H1 (cell line): Measurements from ENCODE around the gene TMPO. TPM values are rescaled to one million over a fixed set of nuclear protein-coding genes. Genes with fewer than 3 reads are reported as not detected.

ENCODE experiments used
- CTCF ChIA-PET: fragments of 300-600 bp; sonication (Branson Sonifier 250); formaldehyde crosslinking; loops from one replicate; lab custom pipeline; 2021; ENCODE audit not compliant: partially characterized antibody; lab: Charles Lee
- POLR2A ChIA-PET: fragments of 300-600 bp; sonication (Branson Sonifier 250); formaldehyde crosslinking; loops from one replicate; lab custom pipeline; 2021; ENCODE audit warnings: inconsistent platforms; ENCODE audit not compliant: partially characterized antibody; lab: Charles Lee
- DNase-seq, 2 experiments: peaks; one replicate each; pipeline versions ENCODE4 v3.0.0 to v3.0.0-alpha.2; 2010 to 2022; ENCODE audit warnings: low spot score in 2 of 2, low read depth in 1 of 2, mixed read lengths in 1 of 2
- FAIRE-seq: peaks from 2 replicates; lab custom pipeline; 2011; peaks lifted over from hg19 to GRCh38; lab: Jason Lieb, UNC
- H2AFZ ChIP-seq: 2 replicates; pipeline ENCODE4 v1.8.1; 2012; ENCODE audit warnings: low read length, inconsistent platforms
- H2AK5ac ChIP-seq: 2 replicates; pipeline ENCODE4 v1.6.1; 2013; ENCODE audit warnings: low read depth, low read length
- H2BK120ac ChIP-seq: replicated peaks from 2 replicates; pipeline ENCODE3; 2013; ENCODE audit warnings: low read depth, low read length, inconsistent platforms
- H2BK12ac ChIP-seq: 2 replicates; pipeline ENCODE4 v1.6.1; 2013; ENCODE audit warnings: low read depth, low read length
- H2BK15ac ChIP-seq: 2 replicates; pipeline ENCODE4 v1.6.1; 2013; ENCODE audit warnings: low read length
- H2BK20ac ChIP-seq: 2 replicates; pipeline ENCODE4 v1.6.1; 2013; ENCODE audit warnings: low read length
- H2BK5ac ChIP-seq: 2 replicates; pipeline ENCODE4 v1.6.1; 2013; ENCODE audit warnings: low read depth, low read length
- H3K14ac ChIP-seq: 2 replicates; pipeline ENCODE4 v1.6.1; 2013; ENCODE audit warnings: inconsistent platforms; ENCODE audit not compliant: insufficient read length
- H3K18ac ChIP-seq: 2 replicates; pipeline ENCODE4 v1.6.1; 2013; ENCODE audit warnings: low read length; ENCODE audit errors: extremely low read depth
- H3K23ac ChIP-seq: 2 replicates; pipeline ENCODE4 v1.6.1; 2013; ENCODE audit warnings: inconsistent platforms; ENCODE audit not compliant: insufficient read length
- H3K23me2 ChIP-seq: 2 replicates; pipeline ENCODE4 v1.6.1; 2013; ENCODE audit warnings: low read depth, low read length
- H3K27ac ChIP-seq: 2 replicates; pipeline ENCODE4 v1.6.1; 2011; ENCODE audit warnings: low read depth, low read length, inconsistent platforms
- H3K27me3 ChIP-seq, 4 experiments: replicated peaks in 1 of 4; 1 replicate in 1 of 4; 2 replicates in 3 of 4; pipeline versions ENCODE4 v1.6.1 to v1.8.1; 2011 to 2013; ENCODE audit warnings: low read length in 3 of 4, mild to moderate bottlenecking in 3 of 4, inconsistent platforms in 2 of 4, mixed read lengths in 2 of 4, moderate library complexity in 1 of 4; ENCODE audit not compliant: control insufficient read depth in 3 of 4, insufficient read depth in 3 of 4; ENCODE audit errors: extremely low read depth in 1 of 4
- H3K36me3 ChIP-seq, 4 experiments: 2 replicates each; pipeline versions ENCODE4 v1.6.1 to v1.8.1; 2011 to 2013; ENCODE audit warnings: mild to moderate bottlenecking in 4 of 4, low read length in 3 of 4, moderate library complexity in 2 of 4, control low read depth in 1 of 4, inconsistent platforms in 1 of 4; ENCODE audit not compliant: insufficient read depth in 4 of 4, control insufficient read depth in 2 of 4
- H3K4ac ChIP-seq: replicated peaks from 2 replicates; pipeline ENCODE3; 2013; ENCODE audit warnings: low read length, low read depth, mixed read lengths, inconsistent platforms; ENCODE audit not compliant: insufficient read length
- H3K4me1 ChIP-seq, 4 experiments: replicated peaks in 1 of 4; 1 replicate in 1 of 4; 2 replicates in 3 of 4; pipeline versions ENCODE4 v1.6.1 to v1.8.1; 2011 to 2013; ENCODE audit warnings: low read length in 3 of 4, inconsistent platforms in 2 of 4, mixed read lengths in 1 of 4; ENCODE audit not compliant: insufficient read depth in 4 of 4, control insufficient read depth in 3 of 4
- H3K4me2 ChIP-seq, 2 experiments: 2 replicates each; pipeline versions ENCODE4 v1.6.1 to v1.8.1; 2011 to 2013; ENCODE audit warnings: low read depth in 2 of 2, low read length in 2 of 2, control low read depth in 1 of 2, inconsistent platforms in 1 of 2, mild to moderate bottlenecking in 1 of 2; ENCODE audit not compliant: insufficient read depth in 1 of 2
- H3K4me3 ChIP-seq, 4 experiments: fragments of 200-600, 300-600 bp in 1 of 4; sonication (generic), shearing (Covaris generic), sonication (Bioruptor Twin) in 1 of 4; 2 replicates each; pipeline versions ENCODE4 v1.5.1 to v1.8.1; 2011 to 2016; ENCODE audit warnings: low read length in 4 of 4, low read depth in 3 of 4, control low read depth in 2 of 4, inconsistent platforms in 2 of 4, mild to moderate bottlenecking in 2 of 4, mixed read lengths in 1 of 4, moderate library complexity in 1 of 4; ENCODE audit not compliant: insufficient read depth in 2 of 4; ENCODE audit errors: extremely low read depth in 1 of 4
- H3K56ac ChIP-seq: replicated peaks from 2 replicates; pipeline ENCODE3; 2013; ENCODE audit warnings: low read depth, mild to moderate bottlenecking, mixed read lengths, low read length, inconsistent platforms; ENCODE audit not compliant: insufficient read length
- H3K79me1 ChIP-seq: 2 replicates; pipeline ENCODE4 v1.6.1; 2013; ENCODE audit warnings: low read depth, low read length, control low read depth
- H3K79me2 ChIP-seq, 2 experiments: 2 replicates each; pipeline versions ENCODE4 v1.6.1 to v1.8.1; 2012 to 2013; ENCODE audit warnings: low read length in 2 of 2, mild to moderate bottlenecking in 2 of 2, inconsistent platforms in 1 of 2; ENCODE audit not compliant: insufficient read depth in 2 of 2, control insufficient read depth in 1 of 2
- H3K9ac ChIP-seq, 4 experiments: replicated peaks in 1 of 4; 1 replicate in 1 of 4; 2 replicates in 3 of 4; pipeline versions ENCODE4 v1.6.1 to v1.8.1; 2011 to 2013; ENCODE audit warnings: low read depth in 3 of 4, low read length in 3 of 4, control low read depth in 2 of 4, mild to moderate bottlenecking in 2 of 4, moderate library complexity in 2 of 4, inconsistent platforms in 1 of 4; ENCODE audit errors: extremely low read depth in 1 of 4
- H3K9me3 ChIP-seq, 2 experiments: 2 replicates each; pipeline versions ENCODE4 v1.6.1 to v1.8.1; 2012 to 2013; ENCODE audit warnings: mild to moderate bottlenecking in 2 of 2, moderate library complexity in 2 of 2, control low read depth in 1 of 2, inconsistent platforms in 1 of 2, low read depth in 1 of 2, low read length in 1 of 2, mixed read lengths in 1 of 2; ENCODE audit not compliant: insufficient read depth in 2 of 2
- H4K20me1 ChIP-seq, 2 experiments: replicated peaks in 1 of 2; 2 replicates each; pipeline versions ENCODE3 to v1.8.1; 2011 to 2013; ENCODE audit warnings: inconsistent platforms in 2 of 2, low read length in 2 of 2, mild to moderate bottlenecking in 1 of 2; ENCODE audit not compliant: insufficient read depth in 2 of 2, control insufficient read depth in 1 of 2
- H4K5ac ChIP-seq: 2 replicates; pipeline ENCODE4 v1.6.1; 2013; ENCODE audit warnings: low read length, low read depth, mixed read lengths, inconsistent platforms; ENCODE audit not compliant: insufficient read length
- H4K8ac ChIP-seq: 2 replicates; pipeline ENCODE4 v1.8.0; 2013; ENCODE audit warnings: mild to moderate bottlenecking, moderate library complexity, low read length, inconsistent platforms; ENCODE audit not compliant: insufficient read depth; ENCODE audit errors: extremely low read depth
- H4K91ac ChIP-seq: replicated peaks from 2 replicates; pipeline ENCODE3; 2013; ENCODE audit warnings: low read length, mixed read lengths, inconsistent platforms; ENCODE audit not compliant: insufficient read length
- PHF8 ChIP-seq: fragments of 200-600 bp; sonication (generic); conservative IDR thresholded peaks from 2 replicates; pipeline ENCODE4 v1.7.1; 2012; ENCODE audit warnings: low read depth, mild to moderate bottlenecking, inconsistent platforms, low read length, moderate library complexity
- RFX5 ChIP-seq: IDR thresholded peaks from 2 replicates; pipeline ENCODE4 v1.6.1; 2011; ENCODE audit warnings: low read depth, low read length, improper control_type of control experiment, borderline replicate concordance
- RNF2 ChIP-seq: fragments of 200-900, 300-1000 bp; sonication (generic); IDR thresholded peaks from 2 replicates; pipeline ENCODE4 v1.7.1; 2016; ENCODE audit warnings: borderline replicate concordance, low read depth, mild to moderate bottlenecking, antibody characterized with exemption, low read length; ENCODE audit not compliant: poor library complexity, severe bottlenecking; ENCODE audit errors: missing control alignments
- SIRT6 ChIP-seq: IDR thresholded peaks from one replicate; pipeline ENCODE4 v1.7.1; 2012; ENCODE audit warnings: low read length, inconsistent platforms
- WGBS, 2 experiments: shearing (Covaris generic) in 1 of 2; methylation state at CpG; one replicate each; pipeline versions ENCODE4 v1.1.6 to v1.1.7; 2013 to 2015; ENCODE audit warnings: low lambda C conversion rate in 2 of 2, mixed read lengths in 2 of 2, inconsistent platforms in 1 of 2, low coverage in 1 of 2, missing lambda C conversion rate in 1 of 2; ENCODE audit not compliant: insufficient replicate concordance in 2 of 2, insufficient coverage in 1 of 2, insufficient read length in 1 of 2; ENCODE audit errors: extremely low coverage in 1 of 2, missing lambda C conversion rate in 1 of 2; 5-methylcytosine and 5-hydroxymethylcytosine counted together
- polyA plus RNA-seq, 7 experiments: library from polyadenylated mRNA; depleted of rRNA in 3 of 7; stranded (reverse) in 5 of 7; unstranded in 2 of 7; fragments of >200 nt in 5 of 7; fragments of 200-250 nt in 2 of 7; gene quantifications; 1 replicate in 5 of 7; 2 replicates in 1 of 7; 4 replicates in 1 of 7; pipeline versions ENCODE4 v1.2.1 to v1.2.3, GENCODE V29; 2011 to 2013; ENCODE audit warnings: missing spikeins in 2 of 7, mixed read lengths in 2 of 7
- total RNA-seq: library from RNA; stranded (reverse); fragmentation: NEBNext Ultra II Directional; extraction: Animal tissue kit (Norgen Biotek cat#: 25700); gene quantifications from 2 replicates; pipeline ENCODE4 v1.2.1, GENCODE V29; 2021
- TF ChIP-seq, protein P1 (sequence below): IDR thresholded peaks from 2 replicates; pipeline ENCODE4 v1.6.1; 2012; ENCODE audit warnings: inconsistent platforms

TMPO gene
- total and polyA plus RNA-seq, 2 of the 8 experiments (the other 6 are each of a cell fraction or from before 2014, with no cell fraction given), result 43.9 to 195 TPM

DNA sequence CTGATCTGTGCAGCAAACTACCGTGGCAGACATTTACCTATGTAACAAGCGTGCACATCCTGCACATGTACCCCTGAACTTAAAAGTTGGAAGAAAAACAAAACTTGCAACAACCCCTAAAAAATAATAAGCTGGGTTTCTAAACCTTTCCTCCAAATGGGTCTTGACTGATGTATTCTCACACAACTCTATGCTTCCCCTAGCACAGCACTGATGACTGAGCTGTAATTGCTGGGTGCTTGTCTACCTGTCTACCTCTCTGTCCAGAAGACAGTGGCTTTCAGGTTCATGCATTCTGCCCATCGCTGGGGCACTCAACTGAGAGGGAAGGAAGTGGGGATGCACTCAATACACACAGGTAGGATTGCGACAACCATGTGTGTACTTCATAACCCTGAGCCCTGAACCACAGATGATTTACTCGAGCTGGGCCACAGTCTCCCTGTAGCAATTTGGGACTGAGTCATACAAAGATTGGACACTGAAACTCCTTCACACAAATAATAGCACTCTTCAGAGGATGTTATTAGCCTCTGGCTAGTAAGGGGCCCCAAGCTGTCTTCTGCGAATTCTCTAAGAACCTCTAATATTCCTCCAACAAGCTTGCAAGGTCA, 44.8 kb upstream of the TMPO start:
- Histone ChIP-seq H3K23me2 (no peaks in the 10 kb centered on the region), H2BK120ac (no peak overlapping the region), H2AFZ (no peak overlapping the region), H3K27ac (no peak overlapping the region), H3K4me2 (no peak overlapping the region), H3K9ac (no peak overlapping the region), H3K4me3 (no peak overlapping the region), H4K8ac (no peak overlapping the region), H3K79me2 (no peaks in the 10 kb centered on the region), H2BK12ac (no peak overlapping the region), H2BK20ac (no peak overlapping the region), H3K56ac (no peak overlapping the region), H2BK15ac (no peak overlapping the region), H3K23ac (no peak overlapping the region), H3K14ac (no peak overlapping the region), H4K20me1 (no peaks in the 10 kb centered on the region), H3K27me3 (no peaks in the 10 kb centered on the region), H3K4ac (no peak overlapping the region), H4K91ac (no peak overlapping the region), H3K36me3 (no peaks in the 10 kb centered on the region), H2BK5ac (no peak overlapping the region), H3K79me1 (no peaks in the 10 kb centered on the region), H4K5ac (no peak overlapping the region), H3K4me1 (no peaks in the 10 kb centered on the region), H2AK5ac (no peak overlapping the region), H3K9me3 (no peaks in the 10 kb centered on the region), H3K18ac (no peak overlapping the region; the same call in 1 of the 2 replicates)
- DNase-seq, result no peak
- no peak for FAIRE-seq
- POLR2A ChIA-PET, result interaction anchor here (1.4 kb wide), 1 partner anchor 8 kb away, joined by 3 read pairs; no protein-coding TSS in a partner anchor
- CTCF ChIA-PET, result interaction anchor here (0.6 to 3.9 kb wide), 7 partner anchors 10 to 224 kb away, joined by 3 to 21 read pairs (median 5); no protein-coding TSS in a partner anchor
- 92% methylated on average over 6 of the region's 6 CpGs; no CpG with 5 or more reads in 1 of the 2 experiments for WGBS, 2 experiments
- TF ChIP-seq SIRT6, result no peak
- TF ChIP-seq PHF8, result no peak
- TF ChIP-seq, protein P1, sequence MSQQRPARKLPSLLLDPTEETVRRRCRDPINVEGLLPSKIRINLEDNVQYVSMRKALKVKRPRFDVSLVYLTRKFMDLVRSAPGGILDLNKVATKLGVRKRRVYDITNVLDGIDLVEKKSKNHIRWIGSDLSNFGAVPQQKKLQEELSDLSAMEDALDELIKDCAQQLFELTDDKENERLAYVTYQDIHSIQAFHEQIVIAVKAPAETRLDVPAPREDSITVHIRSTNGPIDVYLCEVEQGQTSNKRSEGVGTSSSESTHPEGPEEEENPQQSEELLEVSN, result no peak
- TF ChIP-seq RNF2, result no peak
- no peak for TF ChIP-seq RFX5
